HepG2 (cell line): ENCODE data around the gene ACAP1. TPM values are rescaled to one million over a fixed set of nuclear protein-coding genes. Genes with fewer than 3 reads are reported as not detected.

Source experiments
- ARID2 ChIP-seq: sonication (generic); formaldehyde crosslinking; IDR thresholded peaks from 2 replicates; pipeline ENCODE4 v1.8.1; 2022; ENCODE audit warnings: mild to moderate bottlenecking, missing genetic modification reagents, borderline replicate concordance
- ARNT ChIP-seq: fragments of 450-650 bp; IDR thresholded peaks from 2 replicates; pipeline ENCODE4 v1.6.1; 2017
- ATM ChIP-seq: fragments of 450-650 bp; IDR thresholded peaks from 2 replicates; pipeline ENCODE4 v1.7.1; 2017; ENCODE audit warnings: mild to moderate bottlenecking, borderline replicate concordance
- CHCHD3 ChIP-seq: sonication (generic); formaldehyde crosslinking; IDR thresholded peaks from 2 replicates; pipeline ENCODE4 v1.8.0; 2022; ENCODE audit warnings: mild to moderate bottlenecking, missing genetic modification reagents, moderate library complexity
- DZIP1 ChIP-seq: sonication (generic); formaldehyde crosslinking; IDR thresholded peaks from 2 replicates; pipeline ENCODE4 v1.5.0; 2020; ENCODE audit warnings: mild to moderate bottlenecking, missing genetic modification reagents
- GABPB1 ChIP-seq: IDR thresholded peaks from 2 replicates; pipeline ENCODE4 v1.6.1; 2016; ENCODE audit warnings: mild to moderate bottlenecking, missing genetic modification reagents, moderate library complexity, missing compliant biosample characterization
- JUND ChIP-seq: sonication (generic); formaldehyde crosslinking; IDR thresholded peaks from 2 replicates; pipeline ENCODE4 v1.8.0; 2022; ENCODE audit warnings: mild to moderate bottlenecking, missing genetic modification reagents
- MAZ ChIP-seq, 2 experiments: sonication (generic) in 1 of 2; formaldehyde crosslinking in 1 of 2; IDR thresholded peaks; 2 replicates each; pipeline versions ENCODE4 v1.5.0 to v1.6.1; 2012 to 2020; ENCODE audit warnings: low read depth in 2 of 2, mild to moderate bottlenecking in 2 of 2, borderline replicate concordance in 1 of 2, improper control_type of control experiment in 1 of 2, low read length in 1 of 2, missing genetic modification reagents in 1 of 2, moderate library complexity in 1 of 2
- PATZ1 ChIP-seq: sonication (generic); formaldehyde crosslinking; IDR thresholded peaks from 2 replicates; pipeline ENCODE4 v1.4.0; 2020; ENCODE audit warnings: missing genetic modification reagents
- POLR2A ChIP-seq, 2 experiments: IDR thresholded peaks; 2 replicates each; pipeline ENCODE4 v1.6.1; 2011; ENCODE audit warnings: low read depth in 2 of 2, low read length in 2 of 2, mild to moderate bottlenecking in 1 of 2, moderate library complexity in 1 of 2; ENCODE audit not compliant: insufficient read depth in 1 of 2
- SKI ChIP-seq: fragments of 450-650 bp; IDR thresholded peaks from one replicate; pipeline ENCODE4 v1.6.1; 2018; ENCODE audit warnings: mild to moderate bottlenecking; ENCODE audit not compliant: partially characterized antibody
- SRSF1 ChIP-seq: fragments of 200-400 bp; formaldehyde crosslinking; optimal IDR thresholded peaks from 2 replicates; pipeline ENCODE3; 2017; ENCODE audit warnings: mild to moderate bottlenecking, low read depth, low read length, moderate library complexity
- ZIK1 ChIP-seq: sonication (generic); formaldehyde crosslinking; IDR thresholded peaks from 2 replicates; pipeline ENCODE4 v1.5.0; 2020; ENCODE audit warnings: mild to moderate bottlenecking, low read depth, missing genetic modification reagents, borderline replicate concordance
- ZNF18 ChIP-seq: sonication (generic); formaldehyde crosslinking; IDR thresholded peaks from 2 replicates; pipeline ENCODE4 v1.8.0; 2022; ENCODE audit warnings: mild to moderate bottlenecking, missing genetic modification reagents; ENCODE audit not compliant: insufficient replicate concordance
- ZNF326 ChIP-seq: sonication (generic); formaldehyde crosslinking; IDR thresholded peaks from 2 replicates; pipeline ENCODE4 v1.4.0; 2020; ENCODE audit warnings: missing genetic modification reagents, borderline replicate concordance
- ZNF670 ChIP-seq: sonication (generic); formaldehyde crosslinking; IDR thresholded peaks from 2 replicates; pipeline ENCODE4 v1.8.0; 2022; ENCODE audit warnings: mild to moderate bottlenecking, missing genetic modification reagents, borderline replicate concordance
- ZNF709 ChIP-seq: sonication (generic); formaldehyde crosslinking; IDR thresholded peaks from 2 replicates; pipeline ENCODE4 v1.5.0; 2020; ENCODE audit warnings: mild to moderate bottlenecking, missing genetic modification reagents
- polyA plus RNA-seq, 8 experiments: library from polyadenylated mRNA; depleted of rRNA in 3 of 8; stranded (reverse) in 7 of 8; unstranded in 1 of 8; fragments of >200 nt; fragmentation: Illumina TruSeq in 4 of 8; extraction: Trizol in 4 of 8; gene quantifications; 2 replicates each; pipeline versions ENCODE4 v1.2.1 to v1.2.3, GENCODE V29; 2011 to 2016; ENCODE audit warnings: low read depth in 4 of 8, missing spikeins in 1 of 8, mixed read lengths in 1 of 8; ENCODE audit not compliant: insufficient read depth in 1 of 8
- total RNA-seq, 5 experiments: library from RNA; depleted of rRNA; stranded (reverse); fragments of >200 nt; fragmentation: Illumina TruSeq; extraction: Trizol; gene quantifications; 2 replicates each; pipeline ENCODE4 v1.2.3, GENCODE V29; 2016; ENCODE audit warnings: low read depth in 1 of 5
- TF ChIP-seq, protein P1 (sequence below): sonication (generic); formaldehyde crosslinking; IDR thresholded peaks from 2 replicates; pipeline ENCODE4 v1.4.0; 2020; ENCODE audit warnings: missing genetic modification reagents, borderline replicate concordance

The ACAP1 gene
- total and polyA plus RNA-seq, 2 of the 13 experiments (the other 11 are each of a cell fraction or from before 2014, with no cell fraction given) = 1.3 to 2.5 TPM

GRCh38 chr17:7329997-7330637, 6.2 kb upstream of the ACAP1 start (continued):
- TF ChIP-seq DZIP1 (CRISPR knock-in tag) (0 out of 2 replicates have a peak, but pooled peaks have one; percentile 10), ZNF326 (CRISPR knock-in tag) (no peak), MAZ (IDR thresholded peaks at IDR 0.05; ENCODE audit: borderline replicate concordance, low read depth, low read length) (no peak), MAZ (CRISPR knock-in tag; IDR thresholded peaks at IDR 0.05; ENCODE audit: low read depth) (no peak), ZNF709 (CRISPR knock-in tag) (peak; percentile 46; the same call in 1 of the 2 replicates), CHCHD3 (CRISPR knock-in tag) (0 out of 2 replicates have a peak, but pooled peaks have one; percentile 37), POLR2A (IDR thresholded peaks at IDR 0.05; ENCODE audit: insufficient read depth in 1 of 2, low read depth in 2 of 2, low read length in 2 of 2) (peak in 1 of 2 experiments; percentile 54; a peak in 2 of 4 replicates), ATM (no peak), ZIK1 (peak; percentile 43; the same call in 1 of the 2 replicates), SRSF1 (peak; percentile 26), JUND (CRISPR knock-in tag) (no peak), ARNT (no peak), ZNF18 (CRISPR knock-in tag) (peak; percentile 61), ARID2 (peak; percentile 68; the same call in 1 of the 2 replicates), SKI (no peak), ZNF670 (CRISPR knock-in tag) (0 out of 2 replicates have a peak, but pooled peaks have one; percentile 40), PATZ1 (CRISPR knock-in tag) (peak; percentile 72; the same call in 1 of the 2 replicates), GABPB1 (CRISPR knock-in tag) (0 out of 2 replicates have a peak, but pooled peaks have one; percentile 8)
- TF ChIP-seq, protein P1, sequence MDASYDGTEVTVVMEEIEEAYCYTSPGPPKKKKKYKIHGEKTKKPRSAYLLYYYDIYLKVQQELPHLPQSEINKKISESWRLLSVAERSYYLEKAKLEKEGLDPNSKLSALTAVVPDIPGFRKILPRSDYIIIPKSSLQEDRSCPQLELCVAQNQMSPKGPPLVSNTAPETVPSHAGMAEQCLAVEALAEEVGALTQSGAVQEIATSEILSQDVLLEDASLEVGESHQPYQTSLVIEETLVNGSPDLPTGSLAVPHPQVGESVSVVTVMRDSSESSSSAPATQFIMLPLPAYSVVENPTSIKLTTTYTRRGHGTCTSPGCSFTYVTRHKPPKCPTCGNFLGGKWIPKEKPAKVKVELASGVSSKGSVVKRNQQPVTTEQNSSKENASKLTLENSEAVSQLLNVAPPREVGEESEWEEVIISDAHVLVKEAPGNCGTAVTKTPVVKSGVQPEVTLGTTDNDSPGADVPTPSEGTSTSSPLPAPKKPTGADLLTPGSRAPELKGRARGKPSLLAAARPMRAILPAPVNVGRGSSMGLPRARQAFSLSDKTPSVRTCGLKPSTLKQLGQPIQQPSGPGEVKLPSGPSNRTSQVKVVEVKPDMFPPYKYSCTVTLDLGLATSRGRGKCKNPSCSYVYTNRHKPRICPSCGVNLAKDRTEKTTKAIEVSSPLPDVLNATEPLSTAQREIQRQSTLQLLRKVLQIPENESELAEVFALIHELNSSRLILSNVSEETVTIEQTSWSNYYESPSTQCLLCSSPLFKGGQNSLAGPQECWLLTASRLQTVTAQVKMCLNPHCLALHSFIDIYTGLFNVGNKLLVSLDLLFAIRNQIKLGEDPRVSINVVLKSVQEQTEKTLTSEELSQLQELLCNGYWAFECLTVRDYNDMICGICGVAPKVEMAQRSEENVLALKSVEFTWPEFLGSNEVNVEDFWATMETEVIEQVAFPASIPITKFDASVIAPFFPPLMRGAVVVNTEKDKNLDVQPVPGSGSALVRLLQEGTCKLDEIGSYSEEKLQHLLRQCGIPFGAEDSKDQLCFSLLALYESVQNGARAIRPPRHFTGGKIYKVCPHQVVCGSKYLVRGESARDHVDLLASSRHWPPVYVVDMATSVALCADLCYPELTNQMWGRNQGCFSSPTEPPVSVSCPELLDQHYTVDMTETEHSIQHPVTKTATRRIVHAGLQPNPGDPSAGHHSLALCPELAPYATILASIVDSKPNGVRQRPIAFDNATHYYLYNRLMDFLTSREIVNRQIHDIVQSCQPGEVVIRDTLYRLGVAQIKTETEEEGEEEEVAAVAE = no peak
